Caco-2 (cell line): ENCODE results near the gene RBM20. TPM values are rescaled to one million over a fixed set of nuclear protein-coding genes. Genes with fewer than 3 reads are reported as not detected.
"Not testable (repeated sequence)": the region's sequence is repeated elsewhere in the genome, so short reads cannot be mapped to it uniquely, and the experiment has no call there.

Source experiments
- BruUV-seq: library from RNA; stranded (reverse); fragments of 400-500 nt; replicated peaks from 2 replicates; lab custom pipeline; 2021; lab: Mats Ljungman, UMichigan
- CTCF ChIA-PET: fragments of 300-600 bp; sonication (Branson Sonifier 250); formaldehyde crosslinking; loops from one replicate; lab custom pipeline; 2022; ENCODE audit warnings: antibody characterized with exemption; lab: Charles Lee
- POLR2A ChIA-PET: fragments of 300-600 bp; sonication (Branson Sonifier 250); formaldehyde crosslinking; loops from one replicate; lab custom pipeline; 2022; ENCODE audit warnings: antibody characterized with exemption; lab: Charles Lee
- DNase-seq, 2 experiments: peaks; one replicate each; pipeline versions ENCODE4 v3.0.0 to v3.0.0-alpha.2; 2020 to 2022
- H3K27me3 ChIP-seq: replicated peaks from 2 replicates; pipeline ENCODE4 v1.6.0; 2011; ENCODE audit warnings: low read length; ENCODE audit not compliant: control insufficient read depth, insufficient read depth
- H3K36me3 ChIP-seq: 2 replicates; pipeline ENCODE4 v1.5.1; 2011; ENCODE audit warnings: low read length; ENCODE audit not compliant: control insufficient read depth, insufficient read depth
- H3K4me1 ChIP-seq: fragments of 250-450 bp; sonication (Bioruptor Pico); 2 replicates; pipeline ENCODE4 v1.5.1; 2020; ENCODE audit warnings: mild to moderate bottlenecking
- H3K4me3 ChIP-seq: 2 replicates; pipeline ENCODE4 v1.5.1; 2011; ENCODE audit warnings: low read depth, mild to moderate bottlenecking, control low read depth, low read length
- H3K9me3 ChIP-seq: fragments of 250-450 bp; sonication (Bioruptor Pico); 2 replicates; pipeline ENCODE4 v1.5.1; 2020; ENCODE audit warnings: mild to moderate bottlenecking, moderate library complexity
- H3K27ac Mint-ChIP-seq: one replicate; pipeline ENCODE4 v1.8.0; 2022; ENCODE audit warnings: mixed read lengths; ENCODE audit not compliant: unreplicated experiment
- H3K27me3 Mint-ChIP-seq: one replicate; pipeline ENCODE4 v1.8.0; 2022; ENCODE audit warnings: mixed read lengths; ENCODE audit not compliant: insufficient read depth, unreplicated experiment
- H3K36me3 Mint-ChIP-seq: one replicate; pipeline ENCODE4 v1.8.0; 2022; ENCODE audit warnings: mild to moderate bottlenecking, mixed read lengths; ENCODE audit not compliant: insufficient read depth, unreplicated experiment
- H3K4me1 Mint-ChIP-seq: one replicate; pipeline ENCODE4 v1.8.0; 2022; ENCODE audit warnings: low read depth, mixed read lengths; ENCODE audit not compliant: unreplicated experiment
- H3K4me3 Mint-ChIP-seq: one replicate; pipeline ENCODE4 v1.8.0; 2022; ENCODE audit warnings: mild to moderate bottlenecking, moderate library complexity, mixed read lengths; ENCODE audit not compliant: unreplicated experiment
- H3K9me3 Mint-ChIP-seq: one replicate; pipeline ENCODE4 v1.8.0; 2022; ENCODE audit warnings: mixed read lengths; ENCODE audit not compliant: unreplicated experiment
- intact Hi-C: fragments of 100-400 bp; cut with micrococcal nuclease; formaldehyde crosslinking; loops from one replicate; pipeline ENCODE4 v1.10.0; 2022; ENCODE audit not compliant: unreplicated experiment
- total RNA-seq: library from RNA; stranded (reverse); gene quantifications from 2 replicates; pipeline ENCODE4 v1.2.3, GENCODE V29; 2022
- TF ChIP-seq, protein P1 (sequence below), 2 experiments: fragments of 200-600 bp in 1 of 2; IDR thresholded peaks; 1 replicate in 1 of 2; 2 replicates in 1 of 2; pipeline versions ENCODE4 v1.5.1 to v1.8.0; 2011 to 2022; ENCODE audit warnings: antibody characterized with exemption in 1 of 2, control low read depth in 1 of 2, inconsistent platforms in 1 of 2, low read depth in 1 of 2, low read length in 1 of 2, mild to moderate bottlenecking in 1 of 2, moderate library complexity in 1 of 2; ENCODE audit not compliant: insufficient read depth in 1 of 2, severe bottlenecking in 1 of 2, unreplicated experiment in 1 of 2

RBM20 gene
- total RNA-seq, 1 experiment from 2014 or later = 0.36 TPM

DNA sequence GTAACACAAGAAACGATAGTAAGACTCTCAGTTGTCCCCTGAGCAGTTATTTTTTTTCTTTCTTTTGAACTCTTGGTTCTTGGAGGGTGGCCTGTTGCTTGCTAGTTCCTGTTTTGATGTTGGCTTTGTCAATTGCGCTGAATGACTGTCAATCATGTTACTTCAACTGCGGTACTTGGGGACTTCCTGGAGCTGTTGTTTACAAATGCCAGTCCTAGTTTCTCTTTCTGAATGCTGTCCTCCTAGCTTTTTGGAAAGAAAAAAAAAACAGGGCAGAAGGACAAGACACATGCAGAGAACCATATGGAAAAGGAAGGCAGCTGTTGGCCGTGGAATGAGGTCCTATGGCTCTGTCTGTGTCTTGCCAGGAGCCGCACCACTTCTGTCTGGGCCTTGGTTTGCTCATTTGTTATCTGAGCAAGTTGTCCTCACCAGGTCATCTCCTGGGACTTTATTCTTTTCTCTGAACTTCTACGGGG is 220.6 kb downstream of the RBM20 start:
- BruUV-seq = no TSS peak
- TF ChIP-seq, protein P1, sequence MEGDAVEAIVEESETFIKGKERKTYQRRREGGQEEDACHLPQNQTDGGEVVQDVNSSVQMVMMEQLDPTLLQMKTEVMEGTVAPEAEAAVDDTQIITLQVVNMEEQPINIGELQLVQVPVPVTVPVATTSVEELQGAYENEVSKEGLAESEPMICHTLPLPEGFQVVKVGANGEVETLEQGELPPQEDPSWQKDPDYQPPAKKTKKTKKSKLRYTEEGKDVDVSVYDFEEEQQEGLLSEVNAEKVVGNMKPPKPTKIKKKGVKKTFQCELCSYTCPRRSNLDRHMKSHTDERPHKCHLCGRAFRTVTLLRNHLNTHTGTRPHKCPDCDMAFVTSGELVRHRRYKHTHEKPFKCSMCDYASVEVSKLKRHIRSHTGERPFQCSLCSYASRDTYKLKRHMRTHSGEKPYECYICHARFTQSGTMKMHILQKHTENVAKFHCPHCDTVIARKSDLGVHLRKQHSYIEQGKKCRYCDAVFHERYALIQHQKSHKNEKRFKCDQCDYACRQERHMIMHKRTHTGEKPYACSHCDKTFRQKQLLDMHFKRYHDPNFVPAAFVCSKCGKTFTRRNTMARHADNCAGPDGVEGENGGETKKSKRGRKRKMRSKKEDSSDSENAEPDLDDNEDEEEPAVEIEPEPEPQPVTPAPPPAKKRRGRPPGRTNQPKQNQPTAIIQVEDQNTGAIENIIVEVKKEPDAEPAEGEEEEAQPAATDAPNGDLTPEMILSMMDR (IDR thresholded peaks at IDR 0.05; ENCODE audit: insufficient read depth in 1 of 2, low read depth in 1 of 2, low read length in 1 of 2, severe bottlenecking in 1 of 2, unreplicated experiment in 1 of 2) = no peak
- Mint-ChIP-seq H3K27me3 (no peaks in the 10 kb centered on the region), H3K36me3 (no peaks in the 10 kb centered on the region), H3K9me3 (no peaks in the 10 kb centered on the region), H3K4me1 (peaks cover 19% of the 10 kb centered on the region), H3K4me3 (no peak overlapping the region), H3K27ac (no peak overlapping the region)
- ChIA-PET POLR2A (no interaction called here), CTCF (interaction anchor here (0.7 to 1.1 kb wide), 2 partner anchors 16 to 29 kb away, joined by 3 read pairs; no protein-coding TSS in a partner anchor)
- Histone ChIP-seq H3K4me3 (no peak overlapping the region), H3K4me1 (peaks cover 12% of the 10 kb centered on the region), H3K27me3 (no peaks in the 10 kb centered on the region), H3K36me3 (no peaks in the 10 kb centered on the region), H3K9me3 (no peaks in the 10 kb centered on the region)
- DNase-seq = no peak
- intact Hi-C loops = no loop called here

DNA sequence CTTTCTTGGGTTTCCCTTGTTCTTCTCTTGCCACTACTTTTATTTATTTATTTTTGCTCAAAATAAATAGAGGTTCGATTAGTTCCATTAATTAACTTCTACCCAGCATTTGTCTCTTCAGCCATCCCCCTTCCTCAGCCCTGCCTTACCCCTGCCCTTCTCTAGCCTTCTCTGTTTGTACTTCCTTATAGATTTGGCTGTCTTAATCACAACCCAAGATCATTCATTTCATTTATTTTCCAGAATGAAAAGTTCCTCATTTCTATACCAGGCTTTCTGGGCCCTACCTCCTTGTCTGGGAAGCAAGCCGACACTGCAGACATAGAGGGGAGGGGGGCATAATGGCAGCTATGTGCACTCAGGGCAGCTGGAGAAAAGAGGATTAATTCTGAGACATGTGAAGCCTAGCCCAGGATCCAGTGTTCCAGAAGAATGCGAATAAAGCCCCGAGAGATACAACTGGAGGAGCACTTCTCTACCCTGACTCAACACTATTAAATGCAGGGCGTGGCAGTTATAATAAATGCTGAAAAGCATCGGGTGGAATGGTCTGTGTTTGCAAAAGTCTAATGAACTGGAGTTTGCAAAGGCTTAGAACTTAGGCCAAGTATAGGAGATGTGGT is 221.2 kb downstream of the RBM20 start:
- TF ChIP-seq, protein P1 (IDR thresholded peaks at IDR 0.05; ENCODE audit: insufficient read depth in 1 of 2, low read depth in 1 of 2, low read length in 1 of 2, severe bottlenecking in 1 of 2, unreplicated experiment in 1 of 2) = no peak
- no peak for DNase-seq
- Mint-ChIP-seq H3K4me1 (peaks cover 20% of the 10 kb centered on the region), H3K9me3 (no peaks in the 10 kb centered on the region), H3K36me3 (no peaks in the 10 kb centered on the region), H3K4me3 (no peak overlapping the region), H3K27me3 (no peaks in the 10 kb centered on the region), H3K27ac (no peak overlapping the region)
- Histone ChIP-seq H3K9me3 (no peaks in the 10 kb centered on the region), H3K4me3 (no peak overlapping the region), H3K36me3 (no peaks in the 10 kb centered on the region), H3K27me3 (no peaks in the 10 kb centered on the region), H3K4me1 (peaks cover 6% of the 10 kb centered on the region)
- no TSS peak for BruUV-seq
- intact Hi-C loops = no loop called here
- ChIA-PET POLR2A (no interaction called here), CTCF (interaction anchor here (1.1 kb wide), 1 partner anchor 29 kb away, joined by 3 read pairs; no protein-coding TSS in a partner anchor)

DNA sequence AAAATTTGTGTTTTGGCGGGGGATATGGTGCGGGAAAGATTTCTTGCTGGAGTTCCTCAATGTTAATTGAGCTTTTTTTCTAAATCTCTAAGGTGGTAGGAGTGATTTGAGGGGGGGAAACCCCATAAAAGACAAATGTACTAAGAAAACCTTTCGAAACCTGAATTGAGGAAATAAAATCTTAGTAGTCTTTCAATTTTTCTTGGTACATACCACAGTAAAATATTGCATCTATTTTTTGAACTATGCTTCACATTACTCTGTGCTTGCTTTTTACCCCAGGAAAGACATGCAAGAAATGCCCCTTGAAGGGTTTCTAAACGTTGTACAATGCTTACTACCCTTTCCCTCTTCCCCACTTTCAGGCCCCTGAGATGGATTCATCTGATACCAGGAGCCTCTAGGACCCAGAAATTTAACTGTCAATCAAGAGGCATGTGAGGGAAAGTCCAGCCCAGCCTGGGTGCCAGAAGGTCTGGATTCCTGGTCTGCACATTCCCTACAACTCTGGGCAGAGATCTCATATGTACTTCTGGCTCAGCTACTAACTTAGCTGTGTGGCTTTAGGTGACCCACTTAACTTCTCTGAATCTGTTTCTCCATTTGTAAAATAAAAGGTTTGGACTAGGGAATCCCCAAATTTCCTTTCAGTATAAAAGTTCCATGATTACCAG is 221.8 kb downstream of the RBM20 start:
- TF ChIP-seq, protein P1 (IDR thresholded peaks at IDR 0.05; ENCODE audit: insufficient read depth in 1 of 2, low read depth in 1 of 2, low read length in 1 of 2, severe bottlenecking in 1 of 2, unreplicated experiment in 1 of 2) = no peak
- no peaks in the 10 kb centered on the region for H3K9me3 ChIP-seq
- Mint-ChIP-seq H3K4me3 (no peak overlapping the region), H3K4me1 (peaks cover 20% of the 10 kb centered on the region), H3K27me3 (no peaks in the 10 kb centered on the region), H3K9me3 (no peaks in the 10 kb centered on the region), H3K27ac (no peak overlapping the region), H3K36me3 (peaks cover under 1% of the 10 kb centered on the region)
- BruUV-seq = no TSS peak
- no peaks in the 10 kb centered on the region for H3K27me3 ChIP-seq
- CTCF ChIA-PET = no interaction called here
- H3K36me3 ChIP-seq = no peaks in the 10 kb centered on the region
- intact Hi-C loops = no loop called here
- no peak overlapping the region for H3K4me3 ChIP-seq
- H3K4me1 ChIP-seq = peaks cover 4% of the 10 kb centered on the region
- no peak for DNase-seq
- POLR2A ChIA-PET = no interaction called here

DNA sequence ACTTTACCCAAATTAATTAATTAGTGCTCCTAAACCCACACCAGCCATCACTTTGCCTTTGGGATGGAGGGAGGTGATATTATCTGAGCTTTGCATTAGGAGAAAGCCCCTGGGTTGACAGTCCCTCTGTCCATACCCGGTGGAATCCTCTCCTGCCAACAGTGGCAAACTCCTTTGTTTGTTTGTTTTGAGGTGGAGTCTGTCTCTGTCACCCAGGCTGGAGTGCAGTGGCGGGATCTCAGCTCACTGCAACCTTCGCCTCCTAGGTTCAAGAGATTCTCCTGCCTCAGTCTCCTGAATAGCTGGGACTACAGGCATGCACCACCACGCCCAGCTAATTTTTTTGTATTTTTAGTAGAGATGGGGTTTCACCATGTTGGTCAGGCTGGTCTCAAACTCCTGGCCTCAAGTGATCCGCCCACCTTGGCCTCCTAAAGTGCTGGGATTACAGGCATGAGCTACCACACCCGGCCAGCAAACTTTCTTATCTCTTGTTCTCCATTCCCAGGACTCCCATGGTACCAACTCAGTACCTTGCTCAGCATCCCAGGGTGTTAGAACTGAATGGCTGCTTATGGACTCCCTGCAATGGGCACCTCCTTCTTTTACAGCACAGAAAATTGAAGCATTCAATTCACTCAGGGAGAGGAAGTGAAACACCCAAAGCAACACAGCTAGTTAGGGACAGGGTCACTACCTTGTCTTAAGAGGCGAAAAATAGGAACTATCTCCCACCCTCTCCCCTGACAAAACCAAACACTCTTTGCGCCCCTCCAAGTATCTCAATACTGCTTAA is 223.1 kb downstream of the RBM20 start:
- H3K27ac Mint-ChIP-seq, DNase-seq, H3K9me3 Mint-ChIP-seq, BruUV-seq, H3K4me1 ChIP-seq, H3K27me3 ChIP-seq, H3K4me3 Mint-ChIP-seq, H3K36me3 ChIP-seq, H3K4me3 ChIP-seq, H3K9me3 ChIP-seq, H3K27me3 Mint-ChIP-seq, intact Hi-C loops: not testable (repeated sequence)
- ChIA-PET CTCF (interaction anchor here (0.6 to 1.4 kb wide), 2 partner anchors 9 to 472 kb away, joined by 3 read pairs; no protein-coding TSS in a partner anchor), POLR2A (interaction anchor here (0.6 kb wide), 1 partner anchor 10 kb away, joined by 3 read pairs; no protein-coding TSS in a partner anchor)
- peaks cover 13% of the 10 kb centered on the region for H3K36me3 Mint-ChIP-seq
- peaks cover 23% of the 10 kb centered on the region for H3K4me1 Mint-ChIP-seq
